ENCODE data around the gene LYZL6. TPM values are rescaled to one million over a fixed set of nuclear protein-coding genes. Genes with fewer than 3 reads are reported as not detected.
"Not testable (repeated sequence)": the region's sequence is repeated elsewhere in the genome, so short reads cannot be mapped to it uniquely, and the experiment has no call there.

The LYZL6 gene
- total RNA-seq, 4 donors from 2014 or later: not detected

DNA sequence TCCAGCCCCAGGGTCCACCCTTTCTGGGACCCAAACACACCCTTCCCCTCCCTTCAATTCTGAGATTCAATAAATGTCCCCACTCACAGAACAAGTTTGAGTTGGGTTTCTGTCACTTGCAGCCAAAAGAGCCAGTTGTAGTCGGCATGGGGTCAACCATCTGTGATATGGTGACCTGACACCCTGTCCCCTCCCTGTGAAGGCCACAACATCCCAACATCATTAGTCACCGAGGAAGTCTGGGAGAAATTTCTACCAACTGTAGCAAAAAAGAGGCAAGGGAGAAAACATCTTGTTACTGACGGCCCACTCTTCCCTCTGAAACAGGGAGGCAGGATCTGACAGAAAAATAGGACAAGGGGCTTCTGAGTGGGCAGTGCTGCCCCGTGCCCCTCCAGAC lies 638 bp upstream of the LYZL6 start:
- no peaks in the 10 kb centered on the region for H3K9me3 ChIP-seq
- no peaks in the 10 kb centered on the region for H3K4me1 ChIP-seq
- no peak for DNase-seq (ENCODE audit: extremely low spot score)
- WGBS: 81% methylated on average over 4 of the region's 4 CpGs
- intact Hi-C loops (cut with DNase I): no loop called here
- TF ChIP-seq POLR2AphosphoS5 (IDR thresholded peaks at IDR 0.05): no peak
- no peaks in the 10 kb centered on the region for H3K27me3 ChIP-seq
- H3K27ac ChIP-seq (replicated peaks in 1 of 4): no peak overlapping the region
- no peak overlapping the region for H3K4me3 ChIP-seq
- H3K36me3 ChIP-seq: no peaks in the 10 kb centered on the region

DNA sequence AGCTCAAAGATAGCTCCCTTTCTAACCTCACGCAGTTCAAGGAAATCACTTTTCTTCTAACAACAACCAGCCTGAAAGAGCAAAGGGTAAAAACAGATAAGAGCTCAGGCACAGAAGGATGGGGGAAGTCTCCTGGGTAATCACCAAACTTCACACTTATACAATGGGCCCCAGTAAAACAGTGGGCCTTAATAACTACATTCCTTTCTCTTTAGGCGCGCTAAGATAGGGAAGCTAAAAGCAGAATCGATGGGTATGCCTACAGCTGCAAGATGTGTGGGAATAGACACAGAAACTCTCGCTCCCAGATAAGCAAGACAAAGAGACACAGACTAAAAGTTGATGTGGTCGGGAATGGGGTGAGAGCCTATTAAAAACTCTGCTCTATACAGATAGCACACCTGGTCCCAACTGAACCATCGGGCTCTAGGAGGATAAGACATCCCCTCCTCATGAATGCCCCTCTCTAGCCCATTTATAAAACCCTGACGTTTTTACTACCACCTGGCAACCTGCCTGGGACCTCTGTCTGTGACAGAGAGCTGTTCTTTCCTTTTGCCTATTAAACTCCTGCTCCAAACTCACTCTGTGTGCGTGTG lies 826 bp downstream of the LYZL6 start:
- no peaks in the 10 kb centered on the region for H3K36me3 ChIP-seq
- no peaks in the 10 kb centered on the region for H3K4me1 ChIP-seq
- H3K27me3 ChIP-seq: no peaks in the 10 kb centered on the region
- WGBS: 76% methylated on average over 9 of the region's 9 CpGs
- intact Hi-C loops (cut with DNase I): no loop called here
- no peak overlapping the region for H3K4me3 ChIP-seq
- DNase-seq (ENCODE audit: extremely low spot score): no peak
- H3K9me3 ChIP-seq: no peaks in the 10 kb centered on the region
- TF ChIP-seq POLR2A (IDR thresholded peaks at IDR 0.05; ENCODE audit: low read depth): no peak
- no peak for TF ChIP-seq POLR2AphosphoS5 (IDR thresholded peaks at IDR 0.05)
- no peak for TF ChIP-seq EP300 (IDR thresholded peaks at IDR 0.05)
- no peak for TF ChIP-seq CTCF (IDR thresholded peaks at IDR 0.05)
- H3K27ac ChIP-seq (replicated peaks in 1 of 4): no peak overlapping the region

DNA sequence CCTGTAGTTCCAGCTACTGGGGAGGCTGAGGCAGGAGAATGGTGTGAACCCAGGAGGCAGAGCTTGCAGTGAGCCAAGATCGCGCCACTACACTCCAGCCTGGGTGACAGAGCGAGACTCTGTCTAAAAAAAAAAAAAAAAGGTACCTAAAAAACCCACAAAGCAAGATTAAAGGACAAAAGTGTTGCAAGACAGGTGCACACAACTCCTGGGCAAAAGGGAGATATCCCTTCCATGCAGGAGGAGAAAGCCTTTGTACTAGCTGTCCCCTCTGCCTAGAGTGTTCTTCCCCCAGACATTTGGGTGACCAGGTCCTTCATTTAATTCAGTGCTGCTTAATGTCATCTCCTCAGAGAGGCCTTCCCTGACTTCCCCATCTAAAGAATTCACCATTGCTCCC lies 5.0 kb downstream of the LYZL6 start:
- H3K27ac ChIP-seq (replicated peaks in 1 of 4); intact Hi-C loops (cut with DNase I); DNase-seq (ENCODE audit: extremely low spot score); H3K36me3 ChIP-seq; H3K27me3 ChIP-seq; H3K4me3 ChIP-seq; H3K9me3 ChIP-seq; H3K4me1 ChIP-seq: not testable (repeated sequence)
- 92% methylated on average over 3 of the region's 3 CpGs for WGBS

DNA sequence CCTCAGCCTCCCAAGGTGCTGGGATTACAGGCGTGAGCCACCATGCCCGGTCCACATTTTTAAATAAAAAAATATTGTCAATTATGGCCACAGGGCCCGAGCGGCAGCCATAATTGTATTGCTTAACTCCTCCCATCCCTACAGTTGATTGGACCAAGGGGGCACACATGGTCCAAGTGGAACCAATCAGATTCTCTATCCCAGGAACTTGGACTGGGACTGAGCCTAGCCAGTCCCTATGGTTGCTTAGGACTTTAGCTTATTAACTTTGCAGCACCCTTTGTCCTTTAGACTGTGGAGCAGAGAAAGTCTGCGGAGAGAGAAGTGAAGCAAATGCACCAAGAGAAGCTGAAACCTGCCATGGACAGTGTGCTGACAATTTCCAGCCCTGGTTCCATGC lies 7.5 kb downstream of the LYZL6 start:
- Histone ChIP-seq H3K4me1 (peaks cover 0 to 10% (median 6%) of the 10 kb centered on the region in 4 donors), H3K36me3 (no peaks in the 10 kb centered on the region), H3K27me3 (no peaks in the 10 kb centered on the region), H3K4me3 (no peak overlapping the region), H3K9me3 (no peaks in the 10 kb centered on the region), H3K27ac (replicated peaks in 1 of 4) (no peak overlapping the region)
- 96% methylated on average over 5 of the region's 5 CpGs for WGBS
- DNase-seq (ENCODE audit: extremely low spot score): no peak
- intact Hi-C loops (cut with DNase I): no loop called here
- no peak for TF ChIP-seq POLR2AphosphoS5 (IDR thresholded peaks at IDR 0.05)
- TF ChIP-seq CTCF (IDR thresholded peaks at IDR 0.05): no peak
- no peak for TF ChIP-seq POLR2A (IDR thresholded peaks at IDR 0.05; ENCODE audit: low read depth)
- no peak for TF ChIP-seq EP300 (IDR thresholded peaks at IDR 0.05)

DNA sequence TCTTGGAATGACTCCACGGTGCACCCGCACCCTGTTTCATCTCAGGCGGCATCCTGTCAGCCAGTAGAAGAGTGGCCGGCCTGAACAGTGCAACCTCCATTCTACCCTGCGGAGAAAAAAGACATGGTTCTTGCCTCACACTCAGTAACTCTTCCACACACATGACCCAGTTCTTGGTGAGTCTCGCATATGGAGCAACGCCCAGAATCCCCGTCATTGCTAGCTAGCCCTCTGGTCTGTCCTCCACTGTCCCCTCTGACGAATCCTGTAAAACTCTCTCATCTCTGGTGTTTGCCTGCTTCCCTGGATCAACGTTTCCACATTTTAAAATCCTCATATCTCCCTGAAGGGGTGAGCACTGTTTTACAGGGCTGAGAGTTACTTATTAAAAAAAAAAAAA lies 8.8 kb downstream of the LYZL6 start:
- Histone ChIP-seq H3K27me3 (peaks cover 0 to 10% (median 0%) of the 10 kb centered on the region in 4 donors), H3K9me3 (no peaks in the 10 kb centered on the region), H3K27ac (replicated peaks in 1 of 4) (no peak overlapping the region), H3K4me1 (peaks cover 12 to 21% (median 17%) of the 10 kb centered on the region in 4 donors), H3K4me3 (no peak overlapping the region), H3K36me3 (no peaks in the 10 kb centered on the region)
- 84% methylated on average over 10 of the region's 10 CpGs for WGBS
- no peak for DNase-seq (ENCODE audit: extremely low spot score)
- TF ChIP-seq POLR2A (IDR thresholded peaks at IDR 0.05; ENCODE audit: low read depth): no peak
- TF ChIP-seq POLR2AphosphoS5 (IDR thresholded peaks at IDR 0.05): no peak
- no peak for TF ChIP-seq CTCF (IDR thresholded peaks at IDR 0.05)
- no peak for TF ChIP-seq EP300 (IDR thresholded peaks at IDR 0.05)
- intact Hi-C loops (cut with DNase I): no loop called here

GRCh38 chr17:35932586-35932985 lies 10.9 kb downstream of the LYZL6 start:
- Histone ChIP-seq H3K4me1 (peaks cover 13 to 22% (median 18%) of the 10 kb centered on the region in 4 donors), H3K9me3 (no peaks in the 10 kb centered on the region), H3K27ac (replicated peaks in 1 of 4) (no peak overlapping the region), H3K27me3 (peaks cover 0 to 14% (median 6%) of the 10 kb centered on the region in 4 donors), H3K36me3 (no peaks in the 10 kb centered on the region), H3K4me3 (no peak overlapping the region)
- DNase-seq (ENCODE audit: extremely low spot score): no peak
- TF ChIP-seq EP300 (IDR thresholded peaks at IDR 0.05) (no peak), POLR2A (IDR thresholded peaks at IDR 0.05; ENCODE audit: low read depth) (no peak), POLR2AphosphoS5 (IDR thresholded peaks at IDR 0.05) (no peak), CTCF (IDR thresholded peaks at IDR 0.05) (no peak)
- intact Hi-C loops (cut with DNase I): no loop called here

Measured in esophagus muscularis mucosa (tissue), 4 donors.